Panc1 (cell line): ENCODE results near the gene NLGN2.

Experiments used
- SIN3A ChIP-seq: IDR thresholded peaks from 2 replicates; pipeline ENCODE4 v1.6.1; 2012; ENCODE audit warnings: low read depth, mild to moderate bottlenecking, low read length, moderate library complexity, borderline replicate concordance; ENCODE audit not compliant: insufficient read depth
- TF ChIP-seq, protein P1 (sequence below): fragments of 450-650 bp; IDR thresholded peaks from 2 replicates; pipeline ENCODE4 v1.5.1; 2017; ENCODE audit warnings: mild to moderate bottlenecking
- TF ChIP-seq, protein P2 (sequence below), 2 experiments: IDR thresholded peaks; 2 replicates each; pipeline ENCODE4 v1.6.1; 2011 to 2012; ENCODE audit warnings: low read depth in 2 of 2, control low read depth in 1 of 2, low read length in 1 of 2, mild to moderate bottlenecking in 1 of 2, moderate library complexity in 1 of 2; ENCODE audit not compliant: insufficient read depth in 1 of 2

DNA sequence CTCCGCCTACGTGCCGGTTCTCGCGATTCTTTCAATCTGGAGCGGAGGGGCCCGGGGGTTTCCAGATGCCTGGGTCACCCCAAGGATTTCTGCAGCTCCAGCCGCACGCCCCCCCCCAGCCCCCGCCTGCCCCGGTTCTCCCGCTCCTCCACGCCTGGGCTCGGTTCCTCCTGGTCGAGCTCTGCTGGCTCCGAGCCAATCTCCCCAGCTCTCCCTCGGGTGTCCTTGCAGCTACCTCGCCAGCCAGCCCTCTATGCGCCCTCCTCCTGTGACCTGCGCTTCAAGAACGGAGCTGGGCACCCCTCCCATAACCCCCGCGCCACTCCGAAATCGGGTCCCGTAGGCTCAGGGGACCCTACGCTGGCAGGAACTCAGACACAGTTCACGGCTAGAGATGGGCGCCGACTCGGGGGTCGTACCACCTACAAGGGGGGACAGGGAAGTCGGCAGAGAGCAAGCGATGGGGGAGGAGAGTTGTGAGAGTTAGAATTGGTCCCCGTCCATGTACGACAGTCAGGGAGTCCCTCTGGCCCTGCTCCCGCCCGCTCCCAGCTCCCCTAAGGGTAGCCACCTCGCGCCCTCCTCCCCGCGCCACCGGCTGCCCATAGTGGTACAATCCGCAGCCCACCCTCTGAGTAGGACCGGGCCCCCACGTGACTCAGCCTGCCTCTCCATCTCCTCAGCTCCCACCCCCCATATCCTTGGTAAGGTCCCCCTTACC lies 32.6 kb downstream of the NLGN2 start:
- TF ChIP-seq, protein P1, sequence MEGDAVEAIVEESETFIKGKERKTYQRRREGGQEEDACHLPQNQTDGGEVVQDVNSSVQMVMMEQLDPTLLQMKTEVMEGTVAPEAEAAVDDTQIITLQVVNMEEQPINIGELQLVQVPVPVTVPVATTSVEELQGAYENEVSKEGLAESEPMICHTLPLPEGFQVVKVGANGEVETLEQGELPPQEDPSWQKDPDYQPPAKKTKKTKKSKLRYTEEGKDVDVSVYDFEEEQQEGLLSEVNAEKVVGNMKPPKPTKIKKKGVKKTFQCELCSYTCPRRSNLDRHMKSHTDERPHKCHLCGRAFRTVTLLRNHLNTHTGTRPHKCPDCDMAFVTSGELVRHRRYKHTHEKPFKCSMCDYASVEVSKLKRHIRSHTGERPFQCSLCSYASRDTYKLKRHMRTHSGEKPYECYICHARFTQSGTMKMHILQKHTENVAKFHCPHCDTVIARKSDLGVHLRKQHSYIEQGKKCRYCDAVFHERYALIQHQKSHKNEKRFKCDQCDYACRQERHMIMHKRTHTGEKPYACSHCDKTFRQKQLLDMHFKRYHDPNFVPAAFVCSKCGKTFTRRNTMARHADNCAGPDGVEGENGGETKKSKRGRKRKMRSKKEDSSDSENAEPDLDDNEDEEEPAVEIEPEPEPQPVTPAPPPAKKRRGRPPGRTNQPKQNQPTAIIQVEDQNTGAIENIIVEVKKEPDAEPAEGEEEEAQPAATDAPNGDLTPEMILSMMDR, result no peak
- TF ChIP-seq SIN3A, result no peak
- TF ChIP-seq, protein P2, sequence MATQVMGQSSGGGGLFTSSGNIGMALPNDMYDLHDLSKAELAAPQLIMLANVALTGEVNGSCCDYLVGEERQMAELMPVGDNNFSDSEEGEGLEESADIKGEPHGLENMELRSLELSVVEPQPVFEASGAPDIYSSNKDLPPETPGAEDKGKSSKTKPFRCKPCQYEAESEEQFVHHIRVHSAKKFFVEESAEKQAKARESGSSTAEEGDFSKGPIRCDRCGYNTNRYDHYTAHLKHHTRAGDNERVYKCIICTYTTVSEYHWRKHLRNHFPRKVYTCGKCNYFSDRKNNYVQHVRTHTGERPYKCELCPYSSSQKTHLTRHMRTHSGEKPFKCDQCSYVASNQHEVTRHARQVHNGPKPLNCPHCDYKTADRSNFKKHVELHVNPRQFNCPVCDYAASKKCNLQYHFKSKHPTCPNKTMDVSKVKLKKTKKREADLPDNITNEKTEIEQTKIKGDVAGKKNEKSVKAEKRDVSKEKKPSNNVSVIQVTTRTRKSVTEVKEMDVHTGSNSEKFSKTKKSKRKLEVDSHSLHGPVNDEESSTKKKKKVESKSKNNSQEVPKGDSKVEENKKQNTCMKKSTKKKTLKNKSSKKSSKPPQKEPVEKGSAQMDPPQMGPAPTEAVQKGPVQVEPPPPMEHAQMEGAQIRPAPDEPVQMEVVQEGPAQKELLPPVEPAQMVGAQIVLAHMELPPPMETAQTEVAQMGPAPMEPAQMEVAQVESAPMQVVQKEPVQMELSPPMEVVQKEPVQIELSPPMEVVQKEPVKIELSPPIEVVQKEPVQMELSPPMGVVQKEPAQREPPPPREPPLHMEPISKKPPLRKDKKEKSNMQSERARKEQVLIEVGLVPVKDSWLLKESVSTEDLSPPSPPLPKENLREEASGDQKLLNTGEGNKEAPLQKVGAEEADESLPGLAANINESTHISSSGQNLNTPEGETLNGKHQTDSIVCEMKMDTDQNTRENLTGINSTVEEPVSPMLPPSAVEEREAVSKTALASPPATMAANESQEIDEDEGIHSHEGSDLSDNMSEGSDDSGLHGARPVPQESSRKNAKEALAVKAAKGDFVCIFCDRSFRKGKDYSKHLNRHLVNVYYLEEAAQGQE (IDR thresholded peaks at IDR 0.05; ENCODE audit: insufficient read depth in 1 of 2, low read depth in 2 of 2, low read length in 1 of 2), result no peak
